HG03439 (cell line): ENCODE measurements around the gene C20orf204.
"Not testable (repeated sequence)": the region's sequence is repeated elsewhere in the genome, so short reads cannot be mapped to it uniquely, and the experiment has no call there.

Experiments
- ATAC-seq: cut with Tn5 transposase; IDR thresholded peaks from one replicate; pipeline ENCODE4 v1.9.1; 2021; ENCODE audit warnings: mild to moderate bottlenecking, moderate library complexity; ENCODE audit not compliant: unreplicated experiment

C20orf204 gene

GRCh38 chr20:64081624-64081964 lies 45.6 kb downstream of the C20orf204 start:
- ATAC-seq: no peak

GRCh38 chr20:64082126-64082731 lies 46.2 kb downstream of the C20orf204 start:
- no peak for ATAC-seq

- no peak for ATAC-seq
Observed at GRCh38 chr20:64082820-64083377, 46.9 kb downstream of the C20orf204 start.

GRCh38 chr20:64083378-64083803 lies 47.4 kb downstream of the C20orf204 start:
- no peak for ATAC-seq

- no peak for ATAC-seq
Observed at GRCh38 chr20:64083804-64084684, 48.1 kb downstream of the C20orf204 start, which contains the start of gene LKAAEAR1. LKAAEAR1 (minus strand) TSS chr20:64084398; CDS start chr20:64084219, 179 bp downstream.

- no peak for ATAC-seq
Observed at GRCh38 chr20:64084685-64085152, 48.7 kb downstream of the C20orf204 start.

GRCh38 chr20:64086801-64087200 lies 50.8 kb downstream of the C20orf204 start:
- no peak for ATAC-seq

- ATAC-seq: not testable (repeated sequence)
Observed at GRCh38 chr20:64087226-64087825, 51.3 kb downstream of the C20orf204 start.

GRCh38 chr20:64088586-64088985 lies 52.6 kb downstream of the C20orf204 start:
- ATAC-seq: not testable (repeated sequence)
